H1 (cell line): ENCODE measurements around the gene ANGPTL2.

Source experiments
- EGR1 ChIP-seq: IDR thresholded peaks from 2 replicates; pipeline ENCODE4 v1.6.1; 2011; ENCODE audit warnings: low read depth, low read length, borderline replicate concordance
- GTF2F1 ChIP-seq: IDR thresholded peaks from 2 replicates; pipeline ENCODE4 v1.6.1; 2012; ENCODE audit warnings: low read depth, low read length, improper control_type of control experiment, borderline replicate concordance
- SP1 ChIP-seq: IDR thresholded peaks from 2 replicates; pipeline ENCODE4 v1.6.1; 2011; ENCODE audit warnings: low read depth, low read length
- TAF1 ChIP-seq: IDR thresholded peaks from 2 replicates; pipeline ENCODE4 v1.6.1; 2011; ENCODE audit warnings: mild to moderate bottlenecking, low read depth, low read length
- TF ChIP-seq, protein P1 (sequence below), 3 experiments: IDR thresholded peaks; 1 replicate in 2 of 3; 2 replicates in 1 of 3; pipeline versions ENCODE4 v1.5.1 to v1.6.1; 2011; ENCODE audit warnings: low read length in 3 of 3, mild to moderate bottlenecking in 3 of 3, inconsistent platforms in 2 of 3, low read depth in 1 of 3, moderate library complexity in 1 of 3; ENCODE audit not compliant: insufficient read depth in 1 of 3; ENCODE audit errors: control extremely low read depth in 1 of 3
- TF ChIP-seq, protein P2 (sequence below): IDR thresholded peaks from 2 replicates; pipeline ENCODE4 v1.6.1; 2012; ENCODE audit warnings: inconsistent platforms

DNA sequence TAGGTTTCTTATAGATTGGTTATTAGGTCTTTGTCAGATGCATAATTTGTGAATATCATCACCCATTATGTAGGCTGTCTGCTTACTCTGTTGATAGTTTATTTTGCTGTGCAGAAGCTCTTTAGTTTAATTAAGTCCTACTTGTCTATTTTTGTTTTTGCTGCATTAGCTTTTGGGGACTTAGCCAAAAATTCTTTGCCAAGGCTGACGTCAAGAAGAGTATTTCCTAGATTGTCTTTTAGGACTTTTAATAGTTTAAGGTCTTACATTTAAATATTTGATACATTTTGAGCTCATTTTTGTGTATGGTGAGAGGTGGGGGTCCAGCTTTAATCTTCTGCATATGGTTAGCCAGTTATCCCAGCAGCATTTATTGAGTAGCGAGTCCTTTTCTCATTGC is 24.8 kb upstream of the ANGPTL2 start:
- no peak for TF ChIP-seq GTF2F1
- no peak for TF ChIP-seq EGR1
- TF ChIP-seq, protein P1, sequence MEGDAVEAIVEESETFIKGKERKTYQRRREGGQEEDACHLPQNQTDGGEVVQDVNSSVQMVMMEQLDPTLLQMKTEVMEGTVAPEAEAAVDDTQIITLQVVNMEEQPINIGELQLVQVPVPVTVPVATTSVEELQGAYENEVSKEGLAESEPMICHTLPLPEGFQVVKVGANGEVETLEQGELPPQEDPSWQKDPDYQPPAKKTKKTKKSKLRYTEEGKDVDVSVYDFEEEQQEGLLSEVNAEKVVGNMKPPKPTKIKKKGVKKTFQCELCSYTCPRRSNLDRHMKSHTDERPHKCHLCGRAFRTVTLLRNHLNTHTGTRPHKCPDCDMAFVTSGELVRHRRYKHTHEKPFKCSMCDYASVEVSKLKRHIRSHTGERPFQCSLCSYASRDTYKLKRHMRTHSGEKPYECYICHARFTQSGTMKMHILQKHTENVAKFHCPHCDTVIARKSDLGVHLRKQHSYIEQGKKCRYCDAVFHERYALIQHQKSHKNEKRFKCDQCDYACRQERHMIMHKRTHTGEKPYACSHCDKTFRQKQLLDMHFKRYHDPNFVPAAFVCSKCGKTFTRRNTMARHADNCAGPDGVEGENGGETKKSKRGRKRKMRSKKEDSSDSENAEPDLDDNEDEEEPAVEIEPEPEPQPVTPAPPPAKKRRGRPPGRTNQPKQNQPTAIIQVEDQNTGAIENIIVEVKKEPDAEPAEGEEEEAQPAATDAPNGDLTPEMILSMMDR (IDR thresholded peaks at IDR 0.05; ENCODE audit: control extremely low read depth in 1 of 3, insufficient read depth in 1 of 3, low read depth in 1 of 3, low read length in 3 of 3): no peak
- TF ChIP-seq TAF1: no peak
- TF ChIP-seq, protein P2, sequence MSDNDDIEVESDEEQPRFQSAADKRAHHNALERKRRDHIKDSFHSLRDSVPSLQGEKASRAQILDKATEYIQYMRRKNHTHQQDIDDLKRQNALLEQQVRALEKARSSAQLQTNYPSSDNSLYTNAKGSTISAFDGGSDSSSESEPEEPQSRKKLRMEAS: no peak
- no peak for TF ChIP-seq SP1
